Dendritic cell treated with granulocyte-macrophage colony-stimulating factor and Interleukin-4, amounts not matched to agents 40 ng/mL and 50 ng/mL, for 4 days (primary cell): ENCODE measurements around the gene TMEM232.

ENCODE experiments used
- H3K27ac Mint-ChIP-seq: one replicate; pipeline ENCODE4 v1.8.0; 2022; ENCODE audit warnings: mild to moderate bottlenecking, mixed read lengths
- H3K27me3 Mint-ChIP-seq: one replicate; pipeline ENCODE4 v1.8.0; 2022; ENCODE audit warnings: mild to moderate bottlenecking, mixed read lengths
- H3K36me3 Mint-ChIP-seq: one replicate; pipeline ENCODE4 v1.8.0; 2022; ENCODE audit warnings: low read depth, mixed read lengths
- H3K4me1 Mint-ChIP-seq: one replicate; pipeline ENCODE4 v1.8.0; 2022; ENCODE audit warnings: low read depth, mixed read lengths
- H3K4me3 Mint-ChIP-seq: one replicate; pipeline ENCODE4 v1.8.0; 2022; ENCODE audit warnings: mild to moderate bottlenecking, moderate library complexity, mixed read lengths
- H3K9me3 Mint-ChIP-seq: one replicate; pipeline ENCODE4 v1.8.0; 2022; ENCODE audit warnings: mixed read lengths
- intact Hi-C: fragments of 100-400 bp; cut with micrococcal nuclease; formaldehyde crosslinking; loops from one replicate; pipeline ENCODE4 v1.15.0; 2022

Gene TMEM232

DNA sequence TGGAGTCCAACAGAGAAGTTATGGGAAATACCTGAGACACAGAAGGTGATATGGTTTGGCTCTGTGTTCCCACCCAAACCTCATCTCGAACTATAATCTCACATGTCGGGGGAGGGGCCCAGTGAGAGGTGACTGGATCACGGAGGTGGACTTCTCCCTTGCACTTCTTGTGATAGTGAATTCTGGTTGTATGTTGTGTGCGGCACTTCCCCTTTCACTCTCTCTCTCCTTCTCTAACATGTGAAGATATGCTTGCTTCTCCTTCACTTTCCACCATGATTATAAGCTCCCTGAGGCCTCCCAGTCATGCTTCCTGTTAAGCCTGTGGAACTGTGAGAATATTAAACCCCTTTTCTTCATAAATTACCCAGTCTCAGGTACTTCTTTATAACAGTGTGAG, 96.1 kb downstream of the TMEM232 start:
- Mint-ChIP-seq H3K27me3 (no peaks in the 10 kb centered on the region), H3K36me3 (no peaks in the 10 kb centered on the region), H3K27ac (no peak overlapping the region), H3K9me3 (peaks cover 8% of the 10 kb centered on the region), H3K4me3 (no peak overlapping the region), H3K4me1 (peaks cover 5% of the 10 kb centered on the region)
- intact Hi-C loops, result no loop called here

GRCh38 chr5:110625376-110625999, 101.0 kb downstream of the TMEM232 start:
- no peak overlapping the region for H3K27ac Mint-ChIP-seq
- no peaks in the 10 kb centered on the region for H3K36me3 Mint-ChIP-seq
- H3K27me3 Mint-ChIP-seq, result no peaks in the 10 kb centered on the region
- H3K4me3 Mint-ChIP-seq, result no peak overlapping the region
- H3K9me3 Mint-ChIP-seq, result no peaks in the 10 kb centered on the region
- H3K4me1 Mint-ChIP-seq, result peaks cover 4% of the 10 kb centered on the region
- intact Hi-C loops, result no loop called here

DNA sequence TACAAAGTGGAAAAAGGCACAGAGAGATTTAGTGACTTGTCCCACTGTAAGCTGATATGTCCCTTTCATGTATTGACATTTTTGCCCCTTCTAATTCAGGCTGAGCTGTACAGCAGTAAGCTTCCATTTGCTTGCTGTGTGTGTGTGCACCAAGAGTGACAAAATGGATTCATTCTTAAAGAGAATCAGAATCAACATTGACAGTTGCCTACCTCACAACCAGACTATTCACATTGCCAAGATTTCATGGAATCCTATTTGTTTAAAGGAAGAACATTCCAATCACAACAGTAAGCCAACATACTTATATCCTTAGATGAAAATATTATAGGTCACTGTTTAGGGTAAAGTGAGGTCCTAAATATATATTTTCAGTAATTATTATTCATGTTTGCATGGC, 102.6 kb downstream of the TMEM232 start:
- H3K27me3 Mint-ChIP-seq, result no peaks in the 10 kb centered on the region
- H3K4me3 Mint-ChIP-seq, result no peak overlapping the region
- intact Hi-C loops, result no loop called here
- H3K4me1 Mint-ChIP-seq, result no peaks in the 10 kb centered on the region
- H3K27ac Mint-ChIP-seq, result no peak overlapping the region
- no peaks in the 10 kb centered on the region for H3K36me3 Mint-ChIP-seq
- H3K9me3 Mint-ChIP-seq, result no peaks in the 10 kb centered on the region

GRCh38 chr5:110618941-110619340, 107.5 kb downstream of the TMEM232 start:
- intact Hi-C loops, result no loop called here
- no peaks in the 10 kb centered on the region for H3K9me3 Mint-ChIP-seq
- H3K27me3 Mint-ChIP-seq, result no peaks in the 10 kb centered on the region
- H3K4me1 Mint-ChIP-seq, result no peaks in the 10 kb centered on the region
- no peak overlapping the region for H3K27ac Mint-ChIP-seq
- no peaks in the 10 kb centered on the region for H3K36me3 Mint-ChIP-seq
- no peak overlapping the region for H3K4me3 Mint-ChIP-seq

GRCh38 chr5:110616009-110616408, 110.5 kb downstream of the TMEM232 start:
- Mint-ChIP-seq H3K36me3 (no peaks in the 10 kb centered on the region), H3K4me1 (no peaks in the 10 kb centered on the region), H3K27ac (no peak overlapping the region), H3K9me3 (no peaks in the 10 kb centered on the region), H3K4me3 (no peak overlapping the region), H3K27me3 (no peaks in the 10 kb centered on the region)
- intact Hi-C loops, result no loop called here

- H3K36me3 Mint-ChIP-seq, result no peaks in the 10 kb centered on the region
- intact Hi-C loops, result no loop called here
- H3K4me1 Mint-ChIP-seq, result no peaks in the 10 kb centered on the region
- no peak overlapping the region for H3K27ac Mint-ChIP-seq
- H3K27me3 Mint-ChIP-seq, result no peaks in the 10 kb centered on the region
- H3K4me3 Mint-ChIP-seq, result no peak overlapping the region
- H3K9me3 Mint-ChIP-seq, result no peaks in the 10 kb centered on the region
Measured at GRCh38 chr5:110612794-110613247, 113.7 kb downstream of the TMEM232 start.

DNA sequence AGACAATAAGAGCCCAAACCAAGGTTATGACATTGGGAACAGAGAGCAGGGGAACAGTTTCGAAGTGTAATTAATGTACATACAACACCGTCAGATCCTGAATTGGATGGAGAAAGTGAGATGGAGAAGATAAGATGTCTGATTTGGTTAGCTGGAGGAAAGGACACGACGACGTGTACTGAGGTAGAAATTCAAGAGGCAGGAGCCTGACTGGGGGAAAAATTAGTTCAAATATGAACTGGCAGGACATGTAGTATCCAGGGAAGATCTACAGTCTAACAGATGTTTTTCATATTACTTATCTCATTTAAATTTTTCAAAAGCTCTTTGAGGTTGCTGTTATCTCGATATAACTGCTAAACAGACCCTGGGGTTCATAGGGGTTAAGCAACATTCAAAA, 114.7 kb downstream of the TMEM232 start:
- Mint-ChIP-seq H3K36me3 (no peaks in the 10 kb centered on the region), H3K27ac (no peak overlapping the region), H3K27me3 (no peaks in the 10 kb centered on the region), H3K9me3 (no peaks in the 10 kb centered on the region), H3K4me3 (no peak overlapping the region), H3K4me1 (no peaks in the 10 kb centered on the region)
- intact Hi-C loops, result no loop called here

- intact Hi-C loops, result no loop called here
- Mint-ChIP-seq H3K27ac (no peak overlapping the region), H3K4me3 (no peak overlapping the region), H3K9me3 (peaks cover 29% of the 10 kb centered on the region), H3K4me1 (no peaks in the 10 kb centered on the region), H3K36me3 (no peaks in the 10 kb centered on the region), H3K27me3 (no peaks in the 10 kb centered on the region)
Measured at GRCh38 chr5:110594866-110595265, 131.6 kb downstream of the TMEM232 start.

DNA sequence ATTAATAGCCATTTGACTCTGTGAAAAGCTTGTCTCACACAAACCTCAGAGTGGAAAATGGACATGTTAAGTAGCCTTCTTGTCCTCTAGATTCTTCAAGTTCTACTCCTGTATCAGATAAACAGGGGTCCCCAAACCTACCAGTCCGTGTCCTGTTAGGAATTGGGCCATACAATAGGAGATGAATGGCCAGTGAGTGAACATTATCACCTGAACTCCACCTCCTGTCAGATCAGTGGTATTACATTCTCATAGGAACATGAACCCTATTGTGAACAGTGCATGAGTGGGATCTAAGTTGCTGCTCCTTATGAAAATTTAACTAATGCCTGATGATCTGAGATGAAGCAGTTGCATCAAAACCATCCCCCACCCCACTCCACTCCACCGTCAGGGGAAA, 136.3 kb downstream of the TMEM232 start:
- intact Hi-C loops, result no loop called here
- no peaks in the 10 kb centered on the region for H3K4me1 Mint-ChIP-seq
- H3K27me3 Mint-ChIP-seq, result no peaks in the 10 kb centered on the region
- H3K36me3 Mint-ChIP-seq, result no peaks in the 10 kb centered on the region
- no peak overlapping the region for H3K27ac Mint-ChIP-seq
- peaks cover 9% of the 10 kb centered on the region for H3K9me3 Mint-ChIP-seq
- H3K4me3 Mint-ChIP-seq, result no peak overlapping the region

DNA sequence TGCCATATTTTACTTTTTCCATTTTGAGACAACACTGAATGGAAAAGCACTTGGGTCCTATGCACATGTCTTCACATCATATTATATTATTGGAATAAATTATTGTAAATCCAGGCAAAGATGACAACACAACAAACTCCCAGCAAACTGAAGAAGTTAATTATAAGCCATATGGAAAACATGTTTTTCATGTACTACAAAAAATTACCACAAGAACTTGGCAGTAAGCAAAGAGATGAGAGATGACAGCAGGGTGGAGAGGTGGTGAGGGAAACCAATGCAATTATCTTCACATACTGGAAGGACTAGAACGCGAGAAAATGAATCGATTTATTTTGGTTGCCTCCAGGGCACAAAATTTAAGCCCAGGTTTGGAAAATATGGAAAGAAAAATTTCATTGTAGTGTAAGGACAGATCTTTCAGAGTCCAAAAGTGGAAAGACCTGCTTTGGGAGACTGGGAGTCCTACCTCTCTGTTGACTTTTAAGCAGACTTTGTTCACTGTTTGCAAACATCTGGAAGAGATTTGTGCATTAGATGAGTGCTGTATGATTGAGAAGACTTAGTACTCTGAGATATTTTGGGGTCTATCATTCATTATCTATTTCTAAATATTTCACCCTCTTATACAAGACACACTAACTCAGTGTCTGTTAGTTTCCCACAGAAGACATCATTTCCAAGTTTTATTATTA, 138.0 kb downstream of the TMEM232 start:
- Mint-ChIP-seq H3K27me3 (no peaks in the 10 kb centered on the region), H3K9me3 (no peaks in the 10 kb centered on the region), H3K4me3 (no peak overlapping the region), H3K36me3 (no peaks in the 10 kb centered on the region), H3K4me1 (no peaks in the 10 kb centered on the region), H3K27ac (no peak overlapping the region)
- intact Hi-C loops, result no loop called here

- H3K27ac Mint-ChIP-seq, result no peak overlapping the region
- peaks cover 20% of the 10 kb centered on the region for H3K9me3 Mint-ChIP-seq
- H3K4me1 Mint-ChIP-seq, result no peaks in the 10 kb centered on the region
Measured at GRCh38 chr5:110580625-110581024, 145.8 kb downstream of the TMEM232 start.

GRCh38 chr5:110572729-110573128, 153.7 kb downstream of the TMEM232 start:
- peaks cover 20% of the 10 kb centered on the region for H3K9me3 Mint-ChIP-seq
- H3K4me1 Mint-ChIP-seq, result no peaks in the 10 kb centered on the region
- no peaks in the 10 kb centered on the region for H3K27me3 Mint-ChIP-seq
- no peak overlapping the region for H3K27ac Mint-ChIP-seq
- no peak overlapping the region for H3K4me3 Mint-ChIP-seq
- H3K36me3 Mint-ChIP-seq, result no peaks in the 10 kb centered on the region
- intact Hi-C loops, result no loop called here

More at GRCh38 chr5:110580625-110581024, 145.8 kb downstream of the TMEM232 start:
- intact Hi-C loops, result no loop called here
- Mint-ChIP-seq H3K4me3 (no peak overlapping the region), H3K36me3 (no peaks in the 10 kb centered on the region), H3K27me3 (no peaks in the 10 kb centered on the region)

- H3K9me3 Mint-ChIP-seq, result peaks cover 10% of the 10 kb centered on the region
- H3K4me1 Mint-ChIP-seq, result no peaks in the 10 kb centered on the region
- intact Hi-C loops, result no loop called here
- no peaks in the 10 kb centered on the region for H3K36me3 Mint-ChIP-seq
- H3K27ac Mint-ChIP-seq, result no peak overlapping the region
- H3K27me3 Mint-ChIP-seq, result no peaks in the 10 kb centered on the region
- no peak overlapping the region for H3K4me3 Mint-ChIP-seq
Measured at GRCh38 chr5:110562191-110562590, 164.3 kb downstream of the TMEM232 start.

GRCh38 chr5:110561510-110561909, 165.0 kb downstream of the TMEM232 start:
- no peaks in the 10 kb centered on the region for H3K4me1 Mint-ChIP-seq
- intact Hi-C loops, result no loop called here
- no peaks in the 10 kb centered on the region for H3K36me3 Mint-ChIP-seq
- peaks cover 10% of the 10 kb centered on the region for H3K9me3 Mint-ChIP-seq
- H3K27ac Mint-ChIP-seq, result no peak overlapping the region
- no peak overlapping the region for H3K4me3 Mint-ChIP-seq
- no peaks in the 10 kb centered on the region for H3K27me3 Mint-ChIP-seq

DNA sequence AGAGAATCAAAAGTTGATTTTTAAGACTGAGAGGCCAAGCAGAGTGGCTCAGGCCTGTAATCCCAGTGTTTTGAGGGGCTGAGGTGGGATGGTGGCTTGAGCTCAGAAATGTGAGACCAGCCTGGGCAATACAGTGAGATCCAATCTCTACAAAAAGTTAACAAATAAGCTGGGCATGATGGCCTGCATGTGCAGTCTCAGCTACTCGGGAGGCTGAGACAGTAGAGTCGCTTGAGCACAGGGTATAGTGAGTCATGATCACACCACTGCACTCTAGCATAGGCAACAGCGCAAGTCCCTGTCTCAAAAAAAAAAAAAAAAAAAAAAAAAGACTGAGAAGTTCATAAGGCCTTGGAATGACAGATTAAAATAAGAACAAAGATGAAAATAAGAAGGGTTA, 177.2 kb downstream of the TMEM232 start:
- Mint-ChIP-seq H3K27ac (no peak overlapping the region), H3K27me3 (no peaks in the 10 kb centered on the region), H3K4me3 (no peak overlapping the region), H3K4me1 (no peaks in the 10 kb centered on the region), H3K36me3 (no peaks in the 10 kb centered on the region), H3K9me3 (no peaks in the 10 kb centered on the region)
- intact Hi-C loops, result no loop called here
